Measurements from ENCODE around the gene ARHGAP31.

ARHGAP31 gene

DNA sequence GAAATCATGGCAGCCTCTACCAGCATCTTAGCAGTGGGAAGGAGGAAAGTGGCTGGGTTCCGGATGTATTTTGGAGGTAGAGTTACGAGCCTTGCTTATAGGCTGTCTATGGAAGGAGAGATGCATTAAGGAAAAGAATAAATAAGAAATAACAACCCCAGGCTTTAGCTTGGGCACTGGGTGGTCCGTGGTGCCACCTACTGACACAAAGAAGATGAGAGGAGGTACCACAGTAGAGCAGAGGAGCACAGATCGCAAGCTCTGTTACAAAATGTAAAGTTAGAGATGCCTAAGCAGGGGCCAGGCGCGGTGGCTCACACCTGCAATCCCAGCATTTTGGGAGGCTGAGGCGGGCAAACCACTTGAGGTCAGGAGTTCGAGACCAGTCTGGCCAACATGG, 94.4 kb downstream of the ARHGAP31 start (continued):
- TF ChIP-seq ZNF354C (tag by site-specific recombination; IDR thresholded peaks at IDR 0.05; ENCODE audit: borderline replicate concordance, low read depth): no peak

DNA sequence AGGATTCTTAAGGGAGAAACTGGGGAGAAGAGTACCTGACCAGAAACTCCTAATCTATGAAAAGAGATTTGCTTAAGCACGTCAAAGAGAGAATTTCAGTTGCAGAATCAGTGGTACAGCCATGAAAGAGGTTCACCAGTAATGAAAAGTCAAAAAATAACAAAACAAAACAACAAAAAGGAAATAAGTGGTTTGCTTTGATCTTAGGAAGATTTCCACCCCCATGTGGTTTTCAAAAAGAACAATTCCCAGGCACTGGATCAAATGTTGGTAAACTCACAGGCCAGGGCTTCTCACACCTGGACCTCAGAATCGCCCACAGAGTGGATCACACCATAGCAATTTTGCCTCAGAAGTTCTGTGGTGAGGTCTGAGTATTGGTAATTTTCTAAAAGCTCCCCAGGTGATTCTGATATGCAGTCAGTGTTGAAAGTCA, 101.8 kb downstream of the ARHGAP31 start:
- Histone ChIP-seq H3K27ac (ENCODE audit: extremely low read depth, low read depth, low read length) (no peak overlapping the region), H3K4me3 (ENCODE audit: low read depth, low read length) (no peak overlapping the region), H3K4me1 (ENCODE audit: control insufficient read depth, insufficient read depth, low read length) (no peaks in the 10 kb centered on the region), H3K36me3 (ENCODE audit: control insufficient read depth in 2 of 2, insufficient read depth in 1 of 2, low read length in 2 of 2) (peaks cover 0 to 17% of the 10 kb centered on the region in 2 experiments; a peak in 1 of 3 replicates), H3K9me3 (ENCODE audit: control insufficient read depth, insufficient read depth, low read depth, low read length) (no peaks in the 10 kb centered on the region)
- CTCF ChIA-PET: no interaction called here
- TF ChIP-seq ZFP3 (tag by site-specific recombination; IDR thresholded peaks at IDR 0.05; ENCODE audit: low read depth) (no peak), ZNF792 (tag by site-specific recombination; IDR thresholded peaks at IDR 0.05) (no peak), ZNF776 (tag by site-specific recombination; IDR thresholded peaks at IDR 0.05; ENCODE audit: borderline replicate concordance) (no peak), ZNF174 (tag by site-specific recombination; IDR thresholded peaks at IDR 0.05) (no peak), ZNF843 (tag by site-specific recombination; IDR thresholded peaks at IDR 0.05) (no peak), SP7 (tag by site-specific recombination; IDR thresholded peaks at IDR 0.05) (no peak)
- TF ChIP-seq, protein P1, sequence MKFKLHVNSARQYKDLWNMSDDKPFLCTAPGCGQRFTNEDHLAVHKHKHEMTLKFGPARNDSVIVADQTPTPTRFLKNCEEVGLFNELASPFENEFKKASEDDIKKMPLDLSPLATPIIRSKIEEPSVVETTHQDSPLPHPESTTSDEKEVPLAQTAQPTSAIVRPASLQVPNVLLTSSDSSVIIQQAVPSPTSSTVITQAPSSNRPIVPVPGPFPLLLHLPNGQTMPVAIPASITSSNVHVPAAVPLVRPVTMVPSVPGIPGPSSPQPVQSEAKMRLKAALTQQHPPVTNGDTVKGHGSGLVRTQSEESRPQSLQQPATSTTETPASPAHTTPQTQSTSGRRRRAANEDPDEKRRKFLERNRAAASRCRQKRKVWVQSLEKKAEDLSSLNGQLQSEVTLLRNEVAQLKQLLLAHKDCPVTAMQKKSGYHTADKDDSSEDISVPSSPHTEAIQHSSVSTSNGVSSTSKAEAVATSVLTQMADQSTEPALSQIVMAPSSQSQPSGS (tag by site-specific recombination; IDR thresholded peaks at IDR 0.05; ENCODE audit: low read depth): no peak
- TF ChIP-seq, protein P2, sequence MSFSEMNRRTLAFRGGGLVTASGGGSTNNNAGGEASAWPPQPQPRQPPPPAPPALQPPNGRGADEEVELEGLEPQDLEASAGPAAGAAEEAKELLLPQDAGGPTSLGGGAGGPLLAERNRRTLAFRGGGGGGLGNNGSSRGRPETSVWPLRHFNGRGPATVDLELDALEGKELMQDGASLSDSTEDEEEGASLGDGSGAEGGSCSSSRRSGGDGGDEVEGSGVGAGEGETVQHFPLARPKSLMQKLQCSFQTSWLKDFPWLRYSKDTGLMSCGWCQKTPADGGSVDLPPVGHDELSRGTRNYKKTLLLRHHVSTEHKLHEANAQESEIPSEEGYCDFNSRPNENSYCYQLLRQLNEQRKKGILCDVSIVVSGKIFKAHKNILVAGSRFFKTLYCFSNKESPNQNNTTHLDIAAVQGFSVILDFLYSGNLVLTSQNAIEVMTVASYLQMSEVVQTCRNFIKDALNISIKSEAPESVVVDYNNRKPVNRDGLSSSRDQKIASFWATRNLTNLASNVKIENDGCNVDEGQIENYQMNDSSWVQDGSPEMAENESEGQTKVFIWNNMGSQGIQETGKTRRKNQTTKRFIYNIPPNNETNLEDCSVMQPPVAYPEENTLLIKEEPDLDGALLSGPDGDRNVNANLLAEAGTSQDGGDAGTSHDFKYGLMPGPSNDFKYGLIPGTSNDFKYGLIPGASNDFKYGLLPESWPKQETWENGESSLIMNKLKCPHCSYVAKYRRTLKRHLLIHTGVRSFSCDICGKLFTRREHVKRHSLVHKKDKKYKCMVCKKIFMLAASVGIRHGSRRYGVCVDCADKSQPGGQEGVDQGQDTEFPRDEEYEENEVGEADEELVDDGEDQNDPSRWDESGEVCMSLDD (tag by site-specific recombination; IDR thresholded peaks at IDR 0.05): no peak
- TF ChIP-seq, protein P3, sequence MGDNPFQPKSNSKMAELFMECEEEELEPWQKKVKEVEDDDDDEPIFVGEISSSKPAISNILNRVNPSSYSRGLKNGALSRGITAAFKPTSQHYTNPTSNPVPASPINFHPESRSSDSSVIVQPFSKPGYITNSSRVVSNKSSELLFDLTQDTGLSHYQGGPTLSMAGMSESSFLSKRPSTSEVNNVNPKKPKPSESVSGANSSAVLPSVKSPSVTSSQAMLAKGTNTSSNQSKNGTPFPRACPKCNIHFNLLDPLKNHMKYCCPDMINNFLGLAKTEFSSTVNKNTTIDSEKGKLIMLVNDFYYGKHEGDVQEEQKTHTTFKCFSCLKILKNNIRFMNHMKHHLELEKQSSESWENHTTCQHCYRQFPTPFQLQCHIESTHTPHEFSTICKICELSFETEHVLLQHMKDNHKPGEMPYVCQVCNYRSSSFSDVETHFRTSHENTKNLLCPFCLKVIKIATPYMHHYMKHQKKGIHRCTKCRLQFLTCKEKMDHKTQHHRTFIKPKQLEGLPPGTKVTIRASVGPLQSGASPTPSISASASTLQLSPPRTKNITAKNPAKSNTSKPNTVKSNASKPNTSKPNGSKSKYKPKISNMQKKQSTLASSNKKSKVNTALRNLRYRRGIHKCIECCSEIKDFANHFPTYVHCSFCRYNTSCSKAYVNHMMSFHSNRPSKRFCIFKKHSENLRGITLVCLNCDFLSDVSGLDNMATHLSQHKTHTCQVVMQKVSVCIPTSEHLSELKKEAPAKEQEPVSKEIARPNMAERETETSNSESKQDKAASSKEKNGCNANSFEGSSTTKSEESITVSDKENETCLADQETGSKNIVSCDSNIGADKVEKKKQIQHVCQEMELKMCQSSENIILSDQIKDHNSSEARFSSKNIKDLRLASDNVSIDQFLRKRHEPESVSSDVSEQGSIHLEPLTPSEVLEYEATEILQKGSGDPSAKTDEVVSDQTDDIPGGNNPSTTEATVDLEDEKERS (tag by site-specific recombination; IDR thresholded peaks at IDR 0.05): no peak
- POLR2A ChIA-PET: no interaction called here

DNA sequence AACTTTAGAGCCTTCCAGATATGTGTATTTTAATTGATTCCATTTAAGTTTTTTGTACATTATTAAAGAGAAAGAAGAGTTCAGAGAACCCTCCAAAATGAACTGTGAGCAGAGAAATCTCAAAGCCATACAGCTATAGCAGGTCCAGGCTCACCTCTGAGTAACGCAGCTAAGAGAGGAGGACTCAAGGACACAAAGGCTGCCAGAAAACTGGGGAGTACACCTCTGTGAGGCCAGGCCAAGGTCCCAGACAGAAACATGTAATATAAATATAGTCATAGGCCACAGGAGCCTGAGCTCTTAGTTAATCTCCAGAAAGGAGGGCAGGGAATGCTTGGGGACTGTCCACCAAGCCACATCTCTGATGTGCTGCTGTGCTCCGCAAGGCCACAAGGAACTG, 102.7 kb downstream of the ARHGAP31 start:
- no peaks in the 10 kb centered on the region for H3K9me3 ChIP-seq (ENCODE audit: control insufficient read depth, insufficient read depth, low read depth, low read length)
- no peaks in the 10 kb centered on the region for H3K4me1 ChIP-seq (ENCODE audit: control insufficient read depth, insufficient read depth, low read length)
- peaks cover 0 to 12% of the 10 kb centered on the region in 2 experiments; a peak in 1 of 3 replicates for H3K36me3 ChIP-seq (ENCODE audit: control insufficient read depth in 2 of 2, insufficient read depth in 1 of 2, low read length in 2 of 2)
- no peak overlapping the region for H3K27ac ChIP-seq (ENCODE audit: extremely low read depth, low read depth, low read length)
- TF ChIP-seq, protein P4, sequence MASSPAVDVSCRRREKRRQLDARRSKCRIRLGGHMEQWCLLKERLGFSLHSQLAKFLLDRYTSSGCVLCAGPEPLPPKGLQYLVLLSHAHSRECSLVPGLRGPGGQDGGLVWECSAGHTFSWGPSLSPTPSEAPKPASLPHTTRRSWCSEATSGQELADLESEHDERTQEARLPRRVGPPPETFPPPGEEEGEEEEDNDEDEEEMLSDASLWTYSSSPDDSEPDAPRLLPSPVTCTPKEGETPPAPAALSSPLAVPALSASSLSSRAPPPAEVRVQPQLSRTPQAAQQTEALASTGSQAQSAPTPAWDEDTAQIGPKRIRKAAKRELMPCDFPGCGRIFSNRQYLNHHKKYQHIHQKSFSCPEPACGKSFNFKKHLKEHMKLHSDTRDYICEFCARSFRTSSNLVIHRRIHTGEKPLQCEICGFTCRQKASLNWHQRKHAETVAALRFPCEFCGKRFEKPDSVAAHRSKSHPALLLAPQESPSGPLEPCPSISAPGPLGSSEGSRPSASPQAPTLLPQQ (tag by site-specific recombination; IDR thresholded peaks at IDR 0.05): no peak
- TF ChIP-seq ZFP37 (tag by site-specific recombination; IDR thresholded peaks at IDR 0.05) (no peak), ZNF354C (tag by site-specific recombination; IDR thresholded peaks at IDR 0.05; ENCODE audit: borderline replicate concordance, low read depth) (no peak), ZNF843 (tag by site-specific recombination; IDR thresholded peaks at IDR 0.05) (no peak), TRIM28 (IDR thresholded peaks at IDR 0.05; ENCODE audit: borderline replicate concordance, low read length) (no peak), ZNF132 (tag by site-specific recombination; IDR thresholded peaks at IDR 0.05; ENCODE audit: borderline replicate concordance) (no peak), ZNF664 (tag by site-specific recombination; IDR thresholded peaks at IDR 0.05) (no peak), ZNF596 (tag by site-specific recombination; IDR thresholded peaks at IDR 0.05) (no peak)
- TF ChIP-seq, protein P5, sequence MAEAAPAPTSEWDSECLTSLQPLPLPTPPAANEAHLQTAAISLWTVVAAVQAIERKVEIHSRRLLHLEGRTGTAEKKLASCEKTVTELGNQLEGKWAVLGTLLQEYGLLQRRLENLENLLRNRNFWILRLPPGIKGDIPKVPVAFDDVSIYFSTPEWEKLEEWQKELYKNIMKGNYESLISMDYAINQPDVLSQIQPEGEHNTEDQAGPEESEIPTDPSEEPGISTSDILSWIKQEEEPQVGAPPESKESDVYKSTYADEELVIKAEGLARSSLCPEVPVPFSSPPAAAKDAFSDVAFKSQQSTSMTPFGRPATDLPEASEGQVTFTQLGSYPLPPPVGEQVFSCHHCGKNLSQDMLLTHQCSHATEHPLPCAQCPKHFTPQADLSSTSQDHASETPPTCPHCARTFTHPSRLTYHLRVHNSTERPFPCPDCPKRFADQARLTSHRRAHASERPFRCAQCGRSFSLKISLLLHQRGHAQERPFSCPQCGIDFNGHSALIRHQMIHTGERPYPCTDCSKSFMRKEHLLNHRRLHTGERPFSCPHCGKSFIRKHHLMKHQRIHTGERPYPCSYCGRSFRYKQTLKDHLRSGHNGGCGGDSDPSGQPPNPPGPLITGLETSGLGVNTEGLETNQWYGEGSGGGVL (tag by site-specific recombination; IDR thresholded peaks at IDR 0.05): no peak
- POLR2A ChIA-PET: no interaction called here
- CTCF ChIA-PET: no interaction called here
- no peak overlapping the region for H3K4me3 ChIP-seq (ENCODE audit: low read depth, low read length)
